K562 (cell line): ENCODE data around the gene RSPH6A. TPM values are rescaled to one million over a fixed set of nuclear protein-coding genes. Genes with fewer than 3 reads are reported as not detected.

ENCODE experiments used
- BDP1 ChIP-seq: IDR thresholded peaks from 3 replicates; pipeline ENCODE4 v1.6.1; 2011; ENCODE audit not compliant: insufficient read length, insufficient read depth
- CBX3 ChIP-seq, 2 experiments: IDR thresholded peaks; 1 replicate in 1 of 2; 2 replicates in 1 of 2; pipeline ENCODE4 v1.6.1; 2012; ENCODE audit warnings: inconsistent platforms in 2 of 2, low read length in 2 of 2, borderline replicate concordance in 1 of 2, control low read depth in 1 of 2
- CREB3 ChIP-seq: fragments of 450-650 bp; conservative IDR thresholded peaks from 2 replicates; pipeline ENCODE4 v1.6.1; 2016; ENCODE audit warnings: missing genetic modification characterization, low read depth, mild to moderate bottlenecking, missing compliant biosample characterization, moderate library complexity
- HBP1 ChIP-seq: fragments of 450-650 bp; formaldehyde crosslinking; IDR thresholded peaks from 2 replicates; pipeline ENCODE4 v1.4.0; 2022; ENCODE audit warnings: missing genetic modification characterization
- MCM7 ChIP-seq, 2 experiments: fragments of 450-650 bp; IDR thresholded peaks; 2 replicates each; pipeline ENCODE4 v1.6.1; 2016 to 2018
- NONO ChIP-seq, 2 experiments: fragments of 200-400 bp in 1 of 2; fragments of 450-650 bp in 1 of 2; formaldehyde crosslinking in 1 of 2; IDR thresholded peaks; 2 replicates each; pipeline ENCODE4 v1.6.1; 2017; ENCODE audit warnings: low read depth in 2 of 2, mild to moderate bottlenecking in 2 of 2, moderate library complexity in 2 of 2, low read length in 1 of 2
- POLR2AphosphoS2 ChIP-seq: IDR thresholded peaks from 2 replicates; pipeline ENCODE4 v1.6.1; 2012; ENCODE audit warnings: low read length, improper control_type of control experiment
- PTBP1 ChIP-seq: fragments of 200-400 bp; formaldehyde crosslinking; IDR thresholded peaks from 2 replicates; pipeline ENCODE4 v1.6.1; 2017; ENCODE audit warnings: low read depth, low read length
- SFPQ ChIP-seq: fragments of 200-400 bp; formaldehyde crosslinking; IDR thresholded peaks from 2 replicates; pipeline ENCODE4 v1.6.1; 2017; ENCODE audit warnings: mild to moderate bottlenecking, low read depth, low read length, moderate library complexity
- SIN3A ChIP-seq, 2 experiments: fragments of 150-350 bp in 1 of 2; IDR thresholded peaks; 2 replicates each; pipeline ENCODE4 v1.6.1; 2011 to 2016; ENCODE audit warnings: borderline replicate concordance in 2 of 2, low read depth in 2 of 2, low read length in 2 of 2, mild to moderate bottlenecking in 2 of 2, moderate library complexity in 2 of 2; ENCODE audit not compliant: control insufficient read depth in 1 of 2
- THAP7 ChIP-seq: fragments of 250-450 bp; sonication (Bioruptor Pico); IDR thresholded peaks from 2 replicates; pipeline ENCODE4 v1.5.0; 2021
- ZC3H4 ChIP-seq: sonication (generic); formaldehyde crosslinking; IDR thresholded peaks from 2 replicates; pipeline ENCODE4 v1.9.0; 2021; ENCODE audit warnings: missing genetic modification reagents, borderline replicate concordance
- ZNF551 ChIP-seq: fragments of 250-450 bp; sonication (Bioruptor Pico); IDR thresholded peaks from 2 replicates; pipeline ENCODE4 v1.5.0; 2021; ENCODE audit warnings: mild to moderate bottlenecking, moderate library complexity
- ZNF609 ChIP-seq: sonication (generic); formaldehyde crosslinking; IDR thresholded peaks from 2 replicates; pipeline ENCODE4 v1.8.1; 2023; ENCODE audit warnings: missing genetic modification reagents, mild to moderate bottlenecking, borderline replicate concordance
- ZNF77 ChIP-seq: fragments of 250-450 bp; sonication (Bioruptor Pico); IDR thresholded peaks from 2 replicates; pipeline ENCODE4 v1.5.0; 2020
- ZZZ3 ChIP-seq: fragments of 450-650 bp; IDR thresholded peaks from 2 replicates; pipeline ENCODE4 v1.6.1; 2016; ENCODE audit warnings: antibody characterized with exemption, mild to moderate bottlenecking, moderate library complexity
- polyA plus RNA-seq, 8 experiments: library from polyadenylated mRNA; depleted of rRNA in 4 of 8; stranded (reverse) in 5 of 8; unstranded in 3 of 8; fragments of >200 nt; fragmentation: Nextera tagmentation in 2 of 8; fragmentation: Illumina TruSeq in 1 of 8; extraction: Ambion mirVana in 2 of 8; extraction: Trizol in 1 of 8; gene quantifications; 2 replicates each; pipeline versions ENCODE4 v1.2.1 to v1.2.3, GENCODE V29; 2011 to 2014; ENCODE audit warnings: inconsistent platforms in 1 of 8, missing spikeins in 1 of 8
- total RNA-seq, 7 experiments: library from RNA; depleted of rRNA in 6 of 7; stranded (reverse); fragments of >200 nt in 6 of 7; fragmentation: Illumina TruSeq in 2 of 7; extraction: Trizol in 2 of 7; gene quantifications; 2 replicates each; pipeline versions ENCODE4 v1.2.1 to v1.2.3, GENCODE V29; 2011 to 2021; ENCODE audit warnings: low replicate concordance in 1 of 7

The RSPH6A gene
- total and polyA plus RNA-seq, 9 of the 15 experiments (the other 6 are each of a cell fraction or from before 2014, with no cell fraction given) = 0.03 to 0.15 (median 0.07) TPM; not detected in 5

GRCh38 chr19:45768984-45769782 is 45.9 kb downstream of the RSPH6A start, which contains the start of gene SIX5 (continued):
- TF ChIP-seq SIN3A (IDR thresholded peaks at IDR 0.05; ENCODE audit: borderline replicate concordance in 2 of 2, control insufficient read depth in 1 of 2, low read depth in 2 of 2, low read length in 2 of 2) (peak; percentile 97 to 100), HBP1 (CRISPR knock-in tag) (no peak), ZNF77 (no peak), ZNF551 (CRISPR knock-in tag) (no peak), SFPQ (no peak), ZZZ3 (no peak), CREB3 (no peak), BDP1 (no peak), CBX3 (IDR thresholded peaks at IDR 0.05; ENCODE audit: borderline replicate concordance in 1 of 2, low read length in 2 of 2) (no peak; a peak in 1 of 3 replicates), POLR2AphosphoS2 (peak; percentile 92; the same call in 1 of the 2 replicates), NONO (IDR thresholded peaks at IDR 0.05; ENCODE audit: low read depth in 2 of 2, low read length in 1 of 2) (no peak), MCM7 (IDR thresholded peaks at IDR 0.05) (no peak), ZNF609 (CRISPR knock-in tag) (no peak), ZC3H4 (CRISPR knock-in tag) (no peak; the same call in 1 of the 2 replicates), THAP7 (CRISPR knock-in tag) (no peak), PTBP1 (no peak)
